Activated CD4-positive, alpha-beta T cell treated with anti-CD3 and anti-CD28 coated beads for 48 hours (primary cell): Measurements from ENCODE around the gene FIZ1.

Experiments used
- DNase-seq: peaks from one replicate; pipeline ENCODE4 v3.0.0-alpha.2; 2020

The FIZ1 gene, protein sequence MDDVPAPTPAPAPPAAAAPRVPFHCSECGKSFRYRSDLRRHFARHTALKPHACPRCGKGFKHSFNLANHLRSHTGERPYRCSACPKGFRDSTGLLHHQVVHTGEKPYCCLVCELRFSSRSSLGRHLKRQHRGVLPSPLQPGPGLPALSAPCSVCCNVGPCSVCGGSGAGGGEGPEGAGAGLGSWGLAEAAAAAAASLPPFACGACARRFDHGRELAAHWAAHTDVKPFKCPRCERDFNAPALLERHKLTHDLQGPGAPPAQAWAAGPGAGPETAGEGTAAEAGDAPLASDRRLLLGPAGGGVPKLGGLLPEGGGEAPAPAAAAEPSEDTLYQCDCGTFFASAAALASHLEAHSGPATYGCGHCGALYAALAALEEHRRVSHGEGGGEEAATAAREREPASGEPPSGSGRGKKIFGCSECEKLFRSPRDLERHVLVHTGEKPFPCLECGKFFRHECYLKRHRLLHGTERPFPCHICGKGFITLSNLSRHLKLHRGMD

DNA sequence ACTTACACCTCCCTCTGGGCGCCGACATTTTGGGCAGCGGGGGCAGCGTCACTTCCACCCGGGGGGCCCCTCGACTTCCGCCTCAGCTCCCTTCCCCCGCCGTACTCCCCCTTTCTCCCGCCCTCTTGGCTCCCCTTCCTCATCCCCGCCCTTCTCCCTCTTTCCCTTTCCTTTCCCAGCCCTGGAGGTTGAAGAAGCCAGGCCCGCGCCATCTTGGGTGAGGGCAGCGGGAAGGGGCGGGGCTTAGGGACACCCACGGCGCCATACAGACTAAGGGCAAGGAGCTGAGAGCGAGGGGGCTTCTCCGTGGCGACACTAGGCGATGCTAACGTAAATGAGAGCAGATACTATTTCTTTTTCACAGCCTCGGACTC, at the start of gene FIZ1:
TSS of gene FIZ1 (minus strand) at position 50 of the 374 bp plus-strand sequence. CDS start 1,652 bp downstream, outside the sequence.
- peak; percentile 98 for DNase-seq

DNA sequence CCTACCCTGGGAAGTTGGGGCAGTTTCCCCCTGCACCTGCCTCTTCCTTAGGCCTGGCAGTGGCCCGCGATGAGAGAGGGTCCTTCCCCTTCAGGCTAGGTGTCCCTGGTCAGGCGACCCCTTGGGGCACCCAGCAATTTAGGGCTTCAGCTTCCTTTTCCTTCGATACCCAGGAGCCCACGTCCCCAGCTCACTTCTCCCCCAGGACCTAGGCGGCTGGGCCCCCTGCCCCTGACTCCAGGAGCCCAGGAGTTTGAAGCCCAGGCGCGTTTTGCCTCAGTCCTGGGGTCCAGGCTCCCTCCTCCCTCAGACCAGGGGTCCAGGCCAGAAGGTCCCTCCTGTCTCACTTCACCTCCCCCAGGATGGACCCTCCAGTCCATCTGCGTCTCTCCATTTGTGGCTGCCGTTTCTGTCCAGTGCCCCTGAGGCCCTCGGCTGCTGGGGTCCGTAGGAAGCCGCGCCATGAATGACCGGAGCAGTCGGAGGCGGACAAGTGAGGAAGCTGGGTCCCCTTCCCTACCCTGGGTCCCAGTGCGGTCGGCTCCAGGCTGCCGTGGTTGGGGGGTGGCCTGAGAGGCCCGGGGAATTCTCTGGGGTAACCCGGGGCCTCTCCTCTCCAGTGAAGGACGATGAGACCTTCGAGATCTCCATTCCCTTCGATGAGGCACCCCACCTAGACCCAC, 49.4 kb upstream of the FIZ1 start:
- DNase-seq: no peak

DNA sequence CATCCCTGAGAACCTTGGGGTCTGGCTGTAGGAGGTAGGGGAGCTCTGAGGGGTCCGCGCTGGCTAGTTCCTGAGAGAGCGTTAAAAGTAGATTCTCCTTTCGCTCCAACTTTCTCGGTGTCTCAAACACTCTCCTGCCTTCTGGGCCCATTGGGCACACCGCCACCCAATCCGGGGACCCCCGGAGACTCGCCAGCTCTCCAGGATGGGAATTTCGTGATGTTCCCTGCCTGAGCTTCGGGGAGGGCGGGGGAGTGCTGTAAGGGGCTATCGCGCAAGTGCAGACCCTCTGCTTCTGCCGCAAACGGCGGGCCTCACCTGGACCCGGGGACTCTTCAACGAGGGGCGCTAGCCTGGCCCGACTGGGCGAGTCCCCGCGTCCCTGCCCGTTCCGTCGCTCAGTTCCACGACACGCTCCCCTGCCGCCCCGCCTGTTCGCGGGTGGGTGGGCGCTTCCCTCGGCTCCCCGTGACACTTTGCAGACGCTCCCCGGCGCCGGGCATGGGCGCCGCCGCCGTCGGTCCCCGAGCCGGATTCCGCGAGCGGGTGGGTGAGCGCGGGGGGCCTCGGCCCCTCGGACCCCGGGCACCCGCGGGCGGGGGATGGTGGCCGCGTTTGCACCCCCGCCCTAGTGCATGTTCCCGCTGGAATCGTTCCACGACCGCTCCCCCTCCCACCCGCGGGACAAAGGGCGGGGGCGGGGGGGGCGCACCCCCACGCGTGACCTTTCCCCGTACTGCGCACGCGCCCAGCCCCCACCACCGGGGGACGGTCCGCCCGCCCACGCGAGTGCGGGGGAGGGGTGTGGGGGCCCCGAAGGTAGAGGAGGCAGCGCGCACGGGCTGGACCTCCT, 48.6 kb upstream of the FIZ1 start, which contains the start of gene CCDC106:
TSS of gene CCDC106 (plus strand) at position 481 of the 853 bp plus-strand sequence. CDS start 835 bp downstream, outside the sequence.
- DNase-seq: peak; percentile 55

DNA sequence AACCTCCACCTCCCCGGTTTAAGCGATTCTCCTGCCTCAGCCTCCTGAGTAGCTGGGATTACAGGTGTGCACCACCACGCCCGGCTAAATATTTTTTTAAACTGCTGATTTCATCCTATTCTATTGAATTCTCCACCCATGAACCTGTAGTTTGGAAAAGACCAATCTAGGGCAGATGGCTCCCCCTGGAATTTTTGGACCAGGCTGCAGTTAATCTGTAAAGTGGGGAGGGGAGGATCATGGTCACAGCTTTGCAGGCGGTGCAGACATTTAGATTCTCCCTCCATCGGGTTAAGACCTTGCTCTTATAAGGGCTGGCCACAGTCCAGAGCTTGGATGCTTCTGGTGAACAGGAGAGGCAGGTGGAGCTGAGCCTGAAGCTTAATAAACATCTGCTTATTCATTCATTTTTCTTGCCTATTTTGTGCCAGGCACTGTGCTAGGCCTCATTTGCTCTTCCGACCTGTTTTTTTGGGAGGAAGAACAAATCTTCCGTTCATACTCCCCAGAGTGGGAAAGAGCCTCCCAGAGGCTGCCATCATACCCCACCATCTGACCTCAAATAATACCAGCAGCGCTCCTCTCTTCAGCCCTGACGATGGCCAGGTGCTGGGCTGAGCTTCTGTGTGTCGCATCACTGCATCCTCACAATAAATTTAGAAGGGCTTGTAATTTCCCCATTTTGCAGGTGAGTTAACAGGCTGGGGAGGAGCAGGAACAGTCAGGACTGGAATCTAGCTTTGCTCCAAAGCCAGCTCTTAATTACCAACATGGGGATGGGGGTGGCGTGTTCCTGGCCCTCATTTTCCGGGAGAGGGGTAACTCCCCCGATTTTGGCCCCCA, 47.8 kb upstream of the FIZ1 start:
- DNase-seq: no peak

GRCh38 chr19:55645512-55645881, 46.2 kb upstream of the FIZ1 start:
- no peak for DNase-seq

- no peak for DNase-seq
These were observed 45.7 kb upstream of the FIZ1 start for GRCh38 chr19:55644842-55645511.

- no peak for DNase-seq
These were observed 45.0 kb upstream of the FIZ1 start for GRCh38 chr19:55644191-55644833.

- no peak for DNase-seq
These were observed 44.5 kb upstream of the FIZ1 start for GRCh38 chr19:55643887-55644176.

DNA sequence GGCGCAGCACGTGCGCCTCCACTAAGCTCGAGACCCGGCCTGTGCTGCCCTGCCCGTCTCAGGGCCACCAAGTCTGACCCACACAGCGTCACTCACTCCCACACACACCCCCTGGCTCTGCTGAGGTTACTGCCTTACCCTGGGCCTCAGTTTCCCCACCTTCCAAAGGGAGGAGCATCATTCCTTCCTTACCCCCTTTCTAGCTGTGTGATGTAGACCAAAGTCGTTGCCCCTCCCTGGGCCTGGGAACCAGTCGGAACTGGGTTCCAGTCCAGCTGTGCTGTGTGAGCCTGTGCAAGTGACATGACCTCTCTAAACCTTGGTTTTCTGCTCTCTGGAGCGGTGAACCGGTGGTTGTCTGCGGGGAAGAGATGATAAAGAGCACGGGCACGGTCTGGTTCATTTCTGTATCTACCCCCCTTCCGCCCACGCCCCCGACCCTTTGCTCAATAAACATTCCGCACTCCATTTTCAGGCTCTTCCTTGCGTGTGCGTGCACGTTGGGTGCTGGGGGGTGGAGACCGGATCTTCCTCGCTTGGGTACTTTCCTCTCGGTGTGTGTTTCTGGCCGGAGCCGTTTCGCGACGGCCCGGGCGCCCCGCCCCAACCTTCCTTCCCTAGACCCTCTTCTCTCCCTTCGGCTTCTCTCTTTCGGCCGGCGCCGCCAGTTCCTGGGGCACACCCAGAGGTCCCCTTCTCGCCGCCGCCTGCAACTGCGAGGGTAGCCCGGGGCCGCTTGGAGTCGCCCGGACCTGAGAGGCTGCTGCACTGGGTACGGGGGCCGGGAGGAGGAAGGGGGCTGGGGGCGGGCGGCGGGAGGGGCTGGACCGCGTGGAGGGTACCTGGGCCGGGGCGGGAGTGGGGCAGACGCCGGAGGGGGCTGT, 43.9 kb upstream of the FIZ1 start, which contains the start of gene ZNF581:
TSS of gene ZNF581 (plus strand) at position 647 of the 884 bp plus-strand sequence. CDS start 923 bp downstream, outside the sequence.
- DNase-seq: peak; percentile 91

DNA sequence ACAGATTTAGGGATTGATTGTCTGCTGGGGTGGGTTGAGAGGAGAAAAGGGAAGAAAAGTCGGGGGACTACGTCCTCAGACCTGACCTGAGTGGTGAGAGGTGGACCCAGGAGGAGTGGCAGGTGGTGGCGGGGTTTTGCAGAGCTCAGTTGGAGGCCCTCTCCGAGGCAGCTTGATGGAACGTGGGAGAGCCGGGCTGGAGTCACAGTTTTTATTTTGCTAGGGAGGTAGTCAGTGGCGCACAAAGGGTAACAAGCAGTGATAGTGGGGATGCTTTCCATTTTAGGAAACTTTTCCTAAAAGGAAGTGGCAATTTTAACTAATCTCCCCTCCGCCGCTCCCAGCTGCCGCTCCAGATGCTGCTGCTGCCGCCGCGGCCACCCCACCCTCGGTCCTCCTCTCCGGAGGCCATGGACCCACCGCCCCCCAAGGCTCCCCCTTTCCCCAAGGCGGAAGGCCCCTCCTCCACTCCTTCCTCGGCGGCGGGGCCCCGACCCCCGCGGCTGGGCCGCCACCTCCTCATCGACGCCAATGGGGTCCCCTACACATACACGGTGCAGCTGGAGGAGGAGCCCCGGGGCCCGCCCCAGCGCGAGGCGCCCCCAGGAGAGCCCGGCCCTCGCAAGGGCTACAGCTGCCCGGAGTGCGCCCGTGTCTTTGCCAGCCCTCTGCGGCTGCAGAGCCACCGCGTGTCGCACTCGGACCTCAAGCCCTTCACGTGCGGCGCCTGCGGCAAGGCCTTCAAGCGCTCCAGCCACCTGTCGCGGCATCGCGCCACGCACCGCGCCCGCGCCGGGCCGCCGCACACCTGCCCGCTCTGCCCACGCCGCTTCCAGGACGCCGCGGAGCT, 43.1 kb upstream of the FIZ1 start:
- peak; percentile 61 for DNase-seq

GRCh38 chr19:55641426-55642152, 42.3 kb upstream of the FIZ1 start:
- DNase-seq: peak; percentile 39

DNA sequence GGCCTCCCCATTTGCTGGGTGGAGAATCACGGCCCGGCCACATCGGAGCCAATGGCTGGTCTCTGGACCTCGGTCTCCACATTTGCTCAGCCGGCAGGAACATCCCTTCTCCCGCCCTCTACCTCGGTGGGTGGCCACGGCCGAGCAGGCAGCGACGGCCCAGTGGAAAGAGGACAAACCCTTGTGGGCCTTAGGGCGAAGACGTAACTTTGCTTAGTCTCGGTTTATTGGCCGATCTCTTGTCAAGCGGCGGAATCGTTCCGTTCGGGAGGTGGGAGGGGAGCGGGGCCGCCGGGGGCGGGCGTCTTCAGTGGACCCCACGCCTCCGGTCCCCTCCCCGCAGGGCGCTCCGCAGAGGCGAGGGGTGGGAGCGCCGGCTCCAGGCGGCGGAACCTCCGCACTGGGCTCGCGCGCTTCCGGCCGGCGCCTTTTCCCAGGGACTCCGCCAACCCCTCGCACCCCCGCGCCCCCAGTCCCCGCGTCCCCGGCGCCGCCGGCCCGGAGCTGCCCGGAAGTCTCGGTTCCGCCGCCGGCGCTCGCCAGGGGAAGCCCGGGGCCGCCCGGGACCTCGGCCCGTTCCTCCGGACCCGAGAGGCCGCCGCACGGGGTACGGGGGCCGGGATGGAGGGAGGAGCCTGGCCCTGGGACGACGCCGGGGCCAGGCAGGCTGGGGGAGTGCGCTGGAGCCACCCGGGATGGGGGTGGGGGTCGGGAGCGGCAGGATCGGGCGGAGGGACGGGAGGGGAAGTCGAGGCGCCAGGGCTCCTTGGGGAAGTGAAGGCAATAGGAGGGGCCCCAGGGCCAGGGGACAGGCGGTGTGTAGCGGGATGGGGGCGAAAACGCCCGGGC, 41.5 kb upstream of the FIZ1 start, which contains the start of gene ZNF580:
TSS of gene ZNF580 (plus strand) at position 426 of the 849 bp plus-strand sequence. CDS start 1,507 bp downstream, outside the sequence.
- peak; percentile 75 for DNase-seq

- DNase-seq: peak; percentile 87
These were observed 40.8 kb upstream of the FIZ1 start for GRCh38 chr19:55640043-55640576.

DNA sequence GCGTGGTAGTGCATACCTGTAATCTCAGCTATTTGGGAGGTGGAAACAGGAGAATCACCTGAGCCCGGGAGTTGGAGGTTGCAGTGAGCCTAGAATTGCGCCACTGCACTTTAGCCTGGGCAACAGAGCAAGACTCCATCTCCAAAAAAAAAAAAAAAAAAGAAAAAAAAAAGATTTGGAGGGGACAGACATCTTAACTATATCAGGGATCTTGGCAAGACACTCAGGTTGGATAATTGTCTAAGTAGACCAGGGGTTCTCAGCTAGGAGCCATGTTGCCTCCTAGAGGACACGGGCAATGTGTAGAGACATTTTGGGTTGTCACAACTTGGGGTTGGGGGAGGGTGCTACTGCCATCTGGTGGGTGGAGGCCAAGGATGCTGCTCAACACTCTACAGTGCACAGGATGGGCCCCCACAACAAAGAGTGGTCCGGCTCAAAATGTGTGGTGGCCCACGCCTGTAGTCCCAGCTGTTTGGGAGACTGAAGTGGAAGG, 39.6 kb upstream of the FIZ1 start:
- peak; percentile 81 for DNase-seq

DNA sequence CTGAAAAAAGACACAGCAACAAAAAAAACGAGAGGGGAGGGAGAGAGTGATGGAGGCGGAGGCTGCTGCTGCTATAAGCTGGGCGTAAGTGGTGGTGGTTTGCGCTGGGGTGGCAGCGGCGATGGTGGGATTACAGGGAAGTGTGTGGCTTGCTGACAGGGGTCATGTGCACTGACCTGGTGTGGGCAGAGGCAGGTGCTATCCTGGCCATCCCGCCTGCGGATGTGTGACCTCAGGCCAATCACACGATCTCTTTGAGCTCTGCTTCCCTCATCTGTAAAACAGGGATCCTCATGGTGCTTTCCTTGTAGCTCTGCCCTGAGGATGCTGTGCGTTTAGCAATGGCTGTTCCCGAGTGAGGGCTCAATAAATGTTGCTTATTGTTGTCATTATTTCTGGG, 38.2 kb upstream of the FIZ1 start:
- DNase-seq: no peak

DNA sequence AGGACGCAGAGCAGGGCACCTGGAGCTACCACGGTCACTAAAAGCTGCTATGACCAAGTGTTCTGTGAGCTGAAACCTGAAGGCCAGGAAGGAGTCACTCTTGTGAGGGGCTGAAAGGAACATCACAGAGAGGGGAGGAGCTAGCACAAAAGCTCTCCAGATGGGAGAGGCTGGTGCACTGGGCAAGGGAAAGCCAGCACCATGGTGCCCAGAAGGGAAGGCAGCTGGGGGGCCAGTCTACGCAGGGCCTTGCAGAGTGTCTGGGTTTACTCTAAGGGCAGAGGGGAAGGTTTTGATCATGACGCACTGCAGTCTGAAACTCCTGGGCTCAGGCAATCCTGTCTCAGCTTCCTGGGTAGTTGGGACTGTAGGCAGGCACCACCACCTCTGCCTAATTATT, 37.4 kb upstream of the FIZ1 start:
- no peak for DNase-seq
